ENCODE results near the gene IL36B. TPM values are rescaled to one million over a fixed set of nuclear protein-coding genes. Genes with fewer than 3 reads are reported as not detected.

Gene IL36B
- total RNA-seq, 1 donor: not detected

DNA sequence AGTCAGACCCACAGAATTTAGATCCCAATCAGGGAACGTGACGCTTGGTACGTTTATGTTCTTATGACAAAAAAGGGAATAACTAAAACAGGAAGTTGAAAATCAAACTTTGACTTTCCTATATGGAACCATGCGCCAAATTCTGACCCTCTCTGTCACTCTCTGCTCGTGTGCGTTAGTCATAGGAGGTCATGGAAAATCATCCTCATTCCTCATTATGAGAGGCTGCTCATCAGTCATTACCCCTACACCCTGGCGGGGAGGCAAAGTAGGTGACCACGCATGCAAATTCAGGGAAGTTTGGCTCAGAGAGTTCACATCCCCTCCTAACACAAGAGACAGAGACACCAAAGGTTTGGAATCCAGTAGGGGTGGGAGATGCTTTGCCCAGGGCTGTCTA, 30.6 kb upstream of the IL36B start:
- TF ChIP-seq, protein P1, sequence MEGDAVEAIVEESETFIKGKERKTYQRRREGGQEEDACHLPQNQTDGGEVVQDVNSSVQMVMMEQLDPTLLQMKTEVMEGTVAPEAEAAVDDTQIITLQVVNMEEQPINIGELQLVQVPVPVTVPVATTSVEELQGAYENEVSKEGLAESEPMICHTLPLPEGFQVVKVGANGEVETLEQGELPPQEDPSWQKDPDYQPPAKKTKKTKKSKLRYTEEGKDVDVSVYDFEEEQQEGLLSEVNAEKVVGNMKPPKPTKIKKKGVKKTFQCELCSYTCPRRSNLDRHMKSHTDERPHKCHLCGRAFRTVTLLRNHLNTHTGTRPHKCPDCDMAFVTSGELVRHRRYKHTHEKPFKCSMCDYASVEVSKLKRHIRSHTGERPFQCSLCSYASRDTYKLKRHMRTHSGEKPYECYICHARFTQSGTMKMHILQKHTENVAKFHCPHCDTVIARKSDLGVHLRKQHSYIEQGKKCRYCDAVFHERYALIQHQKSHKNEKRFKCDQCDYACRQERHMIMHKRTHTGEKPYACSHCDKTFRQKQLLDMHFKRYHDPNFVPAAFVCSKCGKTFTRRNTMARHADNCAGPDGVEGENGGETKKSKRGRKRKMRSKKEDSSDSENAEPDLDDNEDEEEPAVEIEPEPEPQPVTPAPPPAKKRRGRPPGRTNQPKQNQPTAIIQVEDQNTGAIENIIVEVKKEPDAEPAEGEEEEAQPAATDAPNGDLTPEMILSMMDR (IDR thresholded peaks at IDR 0.05; ENCODE audit: insufficient read depth, low read length): no peak
- no peak overlapping the region for H3K4me3 ChIP-seq (ENCODE audit: low read depth, low read length)

DNA sequence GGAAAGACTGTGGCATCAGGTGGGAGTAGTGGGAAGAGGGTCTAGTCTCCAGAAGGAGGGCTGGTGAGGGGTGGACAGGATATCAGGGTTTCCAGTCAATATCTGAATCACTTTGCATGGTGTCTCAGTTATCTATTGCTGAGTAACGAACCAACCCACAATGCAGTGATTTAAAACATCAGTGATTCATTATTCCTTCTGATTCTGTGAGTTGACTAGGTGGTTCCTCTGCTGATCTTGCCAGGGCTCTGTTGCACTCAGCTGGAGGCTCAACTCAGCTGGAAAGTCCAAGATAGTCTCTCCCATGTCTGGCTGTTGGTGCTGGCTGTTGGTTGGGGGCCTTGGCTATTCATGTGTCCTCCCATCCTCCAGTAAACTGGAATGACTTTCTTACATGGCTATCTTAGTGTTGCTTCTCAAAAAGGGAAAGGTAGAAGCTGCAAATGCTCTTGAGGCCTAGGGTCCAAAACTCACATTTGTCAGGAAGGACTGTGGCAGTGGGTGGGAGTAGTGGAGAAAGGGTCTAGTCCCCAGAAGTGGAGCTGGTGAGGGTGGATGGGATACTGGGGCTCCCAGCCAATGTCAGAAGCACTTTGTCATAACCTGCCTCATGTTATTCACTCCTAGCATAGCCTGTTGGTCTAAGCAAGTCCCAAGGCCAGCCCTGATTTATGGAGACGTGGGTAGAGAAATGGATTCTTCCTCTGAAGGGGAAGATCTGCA, 29.0 kb upstream of the IL36B start:
- no peak for DNase-seq (ENCODE audit: low read depth)
- TF ChIP-seq, protein P1 (IDR thresholded peaks at IDR 0.05; ENCODE audit: insufficient read depth, low read length): no peak
- H3K4me3 ChIP-seq (ENCODE audit: low read depth, low read length): no peak overlapping the region

More for the DNA sequence above, 30.6 kb upstream of the IL36B start:
- DNase-seq (ENCODE audit: low read depth): no peak

DNA sequence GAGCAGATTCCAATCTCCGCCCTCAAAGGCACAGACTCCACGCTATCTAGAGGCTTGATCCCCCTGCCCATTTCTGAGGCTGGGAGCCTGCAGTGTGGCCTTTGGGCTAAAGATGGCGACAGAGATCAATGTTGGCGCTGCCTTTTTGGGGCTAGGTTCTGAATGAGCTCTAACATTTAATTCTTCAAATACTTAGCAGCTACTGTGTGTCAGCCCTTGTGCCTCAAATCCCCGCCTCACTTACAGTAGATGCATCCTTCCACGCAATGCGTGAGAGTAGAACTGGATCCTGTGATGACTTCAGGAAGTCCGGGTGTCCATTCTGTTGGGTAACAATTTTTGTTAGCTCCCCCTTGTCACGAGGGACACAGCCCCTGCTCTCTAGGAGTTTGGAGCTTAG, 27.5 kb upstream of the IL36B start:
- peak; percentile 46 for DNase-seq (ENCODE audit: low read depth)
- H3K4me3 ChIP-seq (ENCODE audit: low read depth, low read length): no peak overlapping the region
- TF ChIP-seq, protein P1 (IDR thresholded peaks at IDR 0.05; ENCODE audit: insufficient read depth, low read length): peak; percentile 93

DNA sequence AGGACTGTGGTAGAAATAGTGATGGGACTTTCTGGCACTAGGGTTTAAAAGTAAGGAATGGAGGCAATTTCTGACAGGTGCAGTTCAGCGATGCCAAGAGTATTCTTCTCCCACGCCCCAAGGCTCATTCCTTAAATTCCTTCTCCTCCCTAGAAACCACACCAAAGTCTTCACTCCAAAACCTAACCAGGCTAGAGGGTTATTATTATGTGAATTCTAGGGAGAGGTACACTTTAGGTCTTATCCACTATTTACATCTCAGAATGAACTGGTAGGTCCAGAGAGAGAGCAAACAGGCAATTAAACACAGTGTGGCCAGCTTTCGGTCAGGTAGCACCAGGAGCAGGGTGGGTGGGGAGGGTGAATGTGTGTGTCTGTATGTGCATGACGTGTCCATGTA, 26.5 kb upstream of the IL36B start:
- no peak overlapping the region for H3K4me3 ChIP-seq (ENCODE audit: low read depth, low read length)
- no peak for DNase-seq (ENCODE audit: low read depth)
- TF ChIP-seq, protein P1 (IDR thresholded peaks at IDR 0.05; ENCODE audit: insufficient read depth, low read length): no peak

DNA sequence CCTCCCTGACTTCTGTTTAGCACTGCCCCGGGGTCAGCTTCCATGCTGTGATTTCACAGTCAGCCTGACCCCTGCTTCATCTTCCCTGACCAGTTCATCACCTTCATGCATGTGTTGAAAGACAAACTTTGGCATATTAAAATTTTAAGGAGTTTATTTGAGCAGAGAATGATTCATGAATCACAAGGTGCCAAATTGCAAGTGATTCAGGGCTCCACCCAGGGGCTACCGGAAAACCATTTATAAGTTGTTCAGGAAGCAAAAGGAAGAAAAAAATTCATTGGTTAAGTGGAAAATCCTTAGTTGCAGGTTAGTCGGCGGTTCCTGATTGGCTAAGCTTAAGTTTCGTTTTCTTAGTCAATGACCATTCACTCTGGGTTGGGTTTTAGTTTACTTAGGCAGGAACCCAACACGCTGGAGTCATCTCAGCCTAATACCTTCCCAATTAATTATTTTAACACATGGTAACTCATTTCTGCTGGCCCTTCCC, 25.7 kb upstream of the IL36B start:
- TF ChIP-seq, protein P1 (IDR thresholded peaks at IDR 0.05; ENCODE audit: insufficient read depth, low read length): no peak
- DNase-seq (ENCODE audit: low read depth): peak; percentile 51
- no peak overlapping the region for H3K4me3 ChIP-seq (ENCODE audit: low read depth, low read length)

DNA sequence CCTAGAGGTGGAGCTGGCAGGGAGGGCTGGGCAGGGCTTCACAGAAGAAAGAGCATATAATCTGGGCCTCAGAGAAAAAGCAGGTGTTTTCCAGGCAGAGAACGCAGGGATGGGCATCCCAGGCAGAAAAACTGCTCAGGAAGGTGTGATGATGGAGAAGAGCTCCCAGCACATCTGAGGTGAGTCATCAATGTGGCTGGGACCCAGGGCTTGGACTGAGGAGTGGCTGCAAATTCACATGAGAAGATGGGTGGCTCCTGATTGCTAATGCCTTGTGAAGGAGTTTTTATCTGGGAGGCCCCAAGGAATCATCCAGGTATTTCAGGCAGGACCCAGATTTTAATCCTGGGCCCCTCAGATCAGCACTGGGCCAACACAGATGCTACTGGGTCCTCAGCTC, 25.3 kb upstream of the IL36B start:
- TF ChIP-seq, protein P1 (IDR thresholded peaks at IDR 0.05; ENCODE audit: insufficient read depth, low read length): no peak
- DNase-seq (ENCODE audit: low read depth): no peak
- H3K4me3 ChIP-seq (ENCODE audit: low read depth, low read length): no peak overlapping the region
